ENCODE measurements around the gene TRMT112.

- TF ChIP-seq CTCF (IDR thresholded peaks at IDR 0.05) (no peak), POLR2A (IDR thresholded peaks at IDR 0.05) (no peak)
Observed at GRCh38 chr11:64341429-64341828, 24.1 kb upstream of the TRMT112 start.

Measured in thyroid gland (tissue), 4 donors.